GM12878 (cell line): Measurements from ENCODE around the gene RPS28. TPM values are rescaled to one million over a fixed set of nuclear protein-coding genes. Genes with fewer than 3 reads are reported as not detected.
"Not testable (repeated sequence)": the region's sequence is repeated elsewhere in the genome, so short reads cannot be mapped to it uniquely, and the experiment has no call there.

Experiments used
- ATAC-seq: fragments of 200-7000 bp; cut with Tn5 transposase; 3 replicates; pipeline ENCODE4 v1.9.1; 2020; ENCODE audit warnings: mild to moderate bottlenecking, moderate library complexity
- BruUV-seq: library from RNA; stranded (reverse); fragments of 400-500 nt; replicated peaks from 2 replicates; lab custom pipeline; 2021; lab: Mats Ljungman, UMichigan
- CTCF ChIA-PET: fragments of 300-600 bp; sonication (Branson Sonifier 250); formaldehyde crosslinking; extraction: SDS; loops from one replicate; lab custom pipeline; 2021; ENCODE audit warnings: inconsistent platforms; lab: Yijun Ruan, JAX
- POLR2A ChIA-PET: fragments of 350-600 bp; formaldehyde crosslinking; extraction: SDS; loops from one replicate; lab custom pipeline; 2021; ENCODE audit warnings: inconsistent platforms; lab: Charles Lee
- RAD21 ChIA-PET: fragments of 300-600 bp; sonication (Branson Sonifier 250); formaldehyde crosslinking; loops from one replicate; lab custom pipeline; 2023; ENCODE audit warnings: antibody characterized with exemption; ENCODE audit not compliant: unreplicated experiment; lab: Charles Lee
- SMC1A ChIA-PET: fragments of 300-600 bp; sonication (Branson Sonifier 250); formaldehyde crosslinking; loops from one replicate; lab custom pipeline; 2023; ENCODE audit not compliant: unreplicated experiment, uncharacterized antibody; lab: Charles Lee
- DNase-seq: peaks from one replicate; pipeline ENCODE4 v3.0.0-alpha.2; 2011; ENCODE audit warnings: low read depth, low spot score
- FAIRE-seq: peaks from 3 replicates; lab custom pipeline; 2011; peaks lifted over from hg19 to GRCh38; lab: Jason Lieb, UNC
- H2AFZ ChIP-seq: 2 replicates; pipeline ENCODE4 v1.6.0; 2011; ENCODE audit warnings: low read depth, low read length, control low read depth; ENCODE audit not compliant: control insufficient read depth
- H3K27ac ChIP-seq: 2 replicates; pipeline ENCODE4 v1.5.1; 2011; ENCODE audit warnings: control low read depth; ENCODE audit not compliant: control insufficient read depth, insufficient read depth
- H3K27me3 ChIP-seq, 2 experiments: replicated peaks in 1 of 2; 2 replicates each; pipeline versions ENCODE4 v1.6.0 to v1.6.1; 2011; ENCODE audit warnings: low read length in 1 of 2; ENCODE audit not compliant: control insufficient read depth in 2 of 2, insufficient read depth in 2 of 2
- H3K36me3 ChIP-seq, 2 experiments: 2 replicates each; pipeline ENCODE4 v1.5.1; 2011; ENCODE audit warnings: low read length in 1 of 2; ENCODE audit not compliant: control insufficient read depth in 2 of 2, insufficient read depth in 2 of 2
- H3K4me1 ChIP-seq: 2 replicates; pipeline ENCODE4 v1.6.1; 2011; ENCODE audit warnings: mild to moderate bottlenecking, low read length, moderate library complexity, mixed read lengths; ENCODE audit not compliant: control insufficient read depth, insufficient read depth
- H3K4me2 ChIP-seq: 2 replicates; pipeline ENCODE4 v1.6.0; 2011; ENCODE audit warnings: control low read depth; ENCODE audit not compliant: control insufficient read depth, insufficient read depth
- H3K4me3 ChIP-seq: fragments of 200-600 bp; sonication (generic); 2 replicates; pipeline ENCODE4 v1.5.1; 2016
- H3K79me2 ChIP-seq: 2 replicates; pipeline ENCODE4 v1.6.0; 2011; ENCODE audit warnings: low read length; ENCODE audit not compliant: control insufficient read depth, insufficient read depth
- H3K9ac ChIP-seq: 2 replicates; pipeline ENCODE4 v1.8.0; 2011; ENCODE audit warnings: low read length, control low read depth, mixed read lengths; ENCODE audit not compliant: control insufficient read depth, insufficient read depth
- H3K9me3 ChIP-seq: replicated peaks from 3 replicates; pipeline ENCODE4 v1.5.1; 2011; ENCODE audit warnings: mild to moderate bottlenecking, low read length; ENCODE audit not compliant: control insufficient read depth, insufficient read depth
- H4K20me1 ChIP-seq: 2 replicates; pipeline ENCODE4 v1.6.0; 2011; ENCODE audit not compliant: control insufficient read depth, insufficient read depth
- BMI1 ChIP-seq: fragments of 450-650 bp; IDR thresholded peaks from 2 replicates; pipeline ENCODE4 v1.6.1; 2016; ENCODE audit warnings: mild to moderate bottlenecking, moderate library complexity, borderline replicate concordance
- CHD2 ChIP-seq: IDR thresholded peaks from 2 replicates; pipeline ENCODE4 v1.6.1; 2011; ENCODE audit warnings: low read depth, low read length, improper control_type of control experiment, borderline replicate concordance
- HDAC2 ChIP-seq: fragments of 200-600 bp; sonication (generic); IDR thresholded peaks from 2 replicates; pipeline ENCODE4 v1.6.1; 2017
- NFYB ChIP-seq: IDR thresholded peaks from 2 replicates; pipeline ENCODE4 v1.6.1; 2011; ENCODE audit warnings: low read depth, mild to moderate bottlenecking, low read length, improper control_type of control experiment, moderate library complexity; ENCODE audit not compliant: insufficient read depth
- SPI1 ChIP-seq: IDR thresholded peaks from 2 replicates; pipeline ENCODE4 v1.6.1; 2011; ENCODE audit warnings: low read depth, mild to moderate bottlenecking, low read length, moderate library complexity, borderline replicate concordance; ENCODE audit not compliant: insufficient read depth
- TAF1 ChIP-seq: IDR thresholded peaks from 2 replicates; pipeline ENCODE4 v1.6.1; 2011; ENCODE audit warnings: mild to moderate bottlenecking, low read depth, low read length, borderline replicate concordance
- WGBS: methylation state at CpG from one replicate; pipeline ENCODE4 v1.1.6; 2016; ENCODE audit warnings: low lambda C conversion rate; ENCODE audit not compliant: insufficient replicate concordance, insufficient coverage; ENCODE audit errors: missing lambda C conversion rate; 5-methylcytosine and 5-hydroxymethylcytosine counted together
- in situ Hi-C: fragments of 300-500 bp; cut with MboI; formaldehyde crosslinking; loops from 9 replicates; pipeline ENCODE4 v1.14.3; 2018; ENCODE audit warnings: mixed read lengths
- intact Hi-C: fragments of 100-400 bp; cut with micrococcal nuclease; formaldehyde crosslinking; loops from one replicate; pipeline ENCODE4 v1.14.2; 2022; ENCODE audit not compliant: unreplicated experiment
- polyA plus RNA-seq, 11 experiments: library from polyadenylated mRNA; depleted of rRNA in 4 of 11; unstranded in 6 of 11; stranded (reverse) in 5 of 11; fragments of >200 nt; fragmentation: Nextera tagmentation in 4 of 11; fragmentation: Illumina TruSeq in 1 of 11; extraction: Ambion mirVana in 4 of 11; extraction: Trizol in 1 of 11; gene quantifications; 1 replicate in 1 of 11; 2 replicates in 10 of 11; pipeline versions ENCODE4 v1.2.1 to v1.2.3, GENCODE V29; 2011 to 2016; ENCODE audit warnings: inconsistent platforms in 2 of 11, missing spikeins in 2 of 11, low read depth in 1 of 11
- total RNA-seq, 4 experiments: library from RNA; depleted of rRNA in 3 of 4; stranded (reverse); fragments of >200 nt in 3 of 4; fragmentation: Illumina TruSeq in 1 of 4; extraction: Trizol in 1 of 4; gene quantifications; 2 replicates each; pipeline versions ENCODE4 v1.2.1 to v1.2.3, GENCODE V29; 2013 to 2021
- TF ChIP-seq, protein P1 (sequence below): IDR thresholded peaks from 2 replicates; pipeline ENCODE4 v1.6.1; 2011; ENCODE audit warnings: mild to moderate bottlenecking, low read depth, low read length, moderate library complexity; ENCODE audit not compliant: insufficient replicate concordance

RPS28 gene
- total and polyA plus RNA-seq, 10 of the 15 experiments (the other 5 are each of a cell fraction or from before 2014, with no cell fraction given): 422 to 3,905 (median 1,580) TPM

- TF ChIP-seq, protein P1, sequence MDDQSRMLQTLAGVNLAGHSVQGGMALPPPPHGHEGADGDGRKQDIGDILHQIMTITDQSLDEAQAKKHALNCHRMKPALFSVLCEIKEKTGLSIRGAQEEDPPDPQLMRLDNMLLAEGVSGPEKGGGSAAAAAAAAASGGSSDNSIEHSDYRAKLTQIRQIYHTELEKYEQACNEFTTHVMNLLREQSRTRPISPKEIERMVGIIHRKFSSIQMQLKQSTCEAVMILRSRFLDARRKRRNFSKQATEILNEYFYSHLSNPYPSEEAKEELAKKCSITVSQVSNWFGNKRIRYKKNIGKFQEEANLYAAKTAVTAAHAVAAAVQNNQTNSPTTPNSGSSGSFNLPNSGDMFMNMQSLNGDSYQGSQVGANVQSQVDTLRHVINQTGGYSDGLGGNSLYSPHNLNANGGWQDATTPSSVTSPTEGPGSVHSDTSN: no peak
- TF ChIP-seq NFYB (no peak), TAF1 (no peak), HDAC2 (no peak), CHD2 (no peak), BMI1 (no peak), SPI1 (no peak)
Observed at GRCh38 chr19:8316351-8317125, 4.8 kb upstream of the RPS28 start (continued).

DNA sequence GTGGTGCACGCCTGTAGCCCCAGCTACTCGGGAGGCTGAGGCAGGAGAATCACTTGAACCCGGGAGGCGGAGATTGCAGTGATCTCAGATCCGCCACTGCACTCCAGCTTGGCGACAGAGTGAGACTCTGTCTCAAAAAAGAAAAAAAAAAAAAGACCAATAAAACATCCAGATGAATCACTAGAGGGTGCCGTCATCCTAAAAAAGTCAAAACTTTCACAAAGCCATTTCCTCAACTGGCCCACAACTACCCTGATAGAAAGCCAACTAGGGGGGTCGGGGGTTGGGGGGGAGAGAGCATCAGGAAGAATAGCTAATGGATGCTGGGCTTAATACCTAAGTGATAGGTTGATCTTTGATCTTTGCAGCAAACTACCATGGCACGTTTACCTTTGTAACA lies 2.5 kb upstream of the RPS28 start:
- H3K4me2 ChIP-seq, intact Hi-C loops, H3K36me3 ChIP-seq, H3K27ac ChIP-seq, H3K9ac ChIP-seq, DNase-seq, RAD21 ChIA-PET, BruUV-seq, H2AFZ ChIP-seq, H3K27me3 ChIP-seq, H4K20me1 ChIP-seq, in situ Hi-C loops, H3K9me3 ChIP-seq, ATAC-seq, FAIRE-seq, H3K4me3 ChIP-seq: not testable (repeated sequence)
- ChIA-PET POLR2A (interaction anchor here (1.1 kb wide), 1 partner anchor 11 kb away, joined by 3 read pairs; no protein-coding TSS in a partner anchor), SMC1A (interaction anchor here (0.7 kb wide), 2 partner anchors 21 to 101 kb away, joined by 3 read pairs; no protein-coding TSS in a partner anchor), CTCF (interaction anchor here (0.8 to 1.9 kb wide), 2 partner anchors 8 to 12 kb away, joined by 4 to 8 read pairs; no protein-coding TSS in a partner anchor)
- Histone ChIP-seq H3K4me1 (peaks cover 11% of the 10 kb centered on the region), H3K79me2 (peaks cover 36% of the 10 kb centered on the region)
- 89% methylated on average over 7 of the region's 9 CpGs for WGBS
